Right lung (tissue), 5 donors: ENCODE data around the gene TNFRSF8. TPM values are rescaled to one million over a fixed set of nuclear protein-coding genes. Genes with fewer than 3 reads are reported as not detected.

Source experiments
- DNase-seq, 2 donors: peaks; one replicate each; pipeline ENCODE4 v3.0.0-alpha.2; 2013
- polyA plus RNA-seq, 5 donors: library from polyadenylated mRNA; unstranded; fragments of 120-200 nt; gene quantifications; one replicate each; pipeline versions ENCODE4 v1.2.1 to v1.2.3, GENCODE V29; 2013; ENCODE audit warnings: inconsistent platforms in 1 of 5, low replicate concordance in 1 of 5; ENCODE audit not compliant: insufficient read length in 5 of 5, insufficient read depth in 1 of 5

The TNFRSF8 gene
- polyA plus RNA-seq, 5 donors, result 0.15 to 0.35 (median 0.19) TPM

DNA sequence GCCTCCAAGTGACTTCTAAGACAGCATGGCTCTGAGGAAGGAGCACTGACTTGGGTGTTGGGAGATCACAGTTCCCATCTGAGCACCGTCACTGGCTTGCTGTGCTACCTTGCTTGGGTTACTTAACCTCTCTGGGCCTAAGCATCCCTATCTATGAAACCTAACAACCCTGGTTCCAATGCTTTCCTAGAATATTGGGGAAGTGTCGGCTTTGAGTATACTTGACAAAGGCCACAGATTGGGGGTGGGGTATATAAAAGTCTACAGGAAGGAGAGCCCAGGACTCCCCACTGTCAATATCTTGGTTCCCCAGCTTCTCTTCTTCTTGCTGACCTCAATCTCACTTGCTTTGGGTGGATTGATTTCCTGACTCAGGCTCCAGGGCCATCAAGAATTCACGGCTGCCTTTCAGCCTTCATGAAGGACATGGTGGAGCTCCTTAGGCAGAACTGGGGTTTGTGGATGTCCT, 110.0 kb downstream of the TNFRSF8 start:
- no peak for DNase-seq

GRCh38 chr1:12173631-12174121, 110.6 kb downstream of the TNFRSF8 start:
- DNase-seq, result no peak

DNA sequence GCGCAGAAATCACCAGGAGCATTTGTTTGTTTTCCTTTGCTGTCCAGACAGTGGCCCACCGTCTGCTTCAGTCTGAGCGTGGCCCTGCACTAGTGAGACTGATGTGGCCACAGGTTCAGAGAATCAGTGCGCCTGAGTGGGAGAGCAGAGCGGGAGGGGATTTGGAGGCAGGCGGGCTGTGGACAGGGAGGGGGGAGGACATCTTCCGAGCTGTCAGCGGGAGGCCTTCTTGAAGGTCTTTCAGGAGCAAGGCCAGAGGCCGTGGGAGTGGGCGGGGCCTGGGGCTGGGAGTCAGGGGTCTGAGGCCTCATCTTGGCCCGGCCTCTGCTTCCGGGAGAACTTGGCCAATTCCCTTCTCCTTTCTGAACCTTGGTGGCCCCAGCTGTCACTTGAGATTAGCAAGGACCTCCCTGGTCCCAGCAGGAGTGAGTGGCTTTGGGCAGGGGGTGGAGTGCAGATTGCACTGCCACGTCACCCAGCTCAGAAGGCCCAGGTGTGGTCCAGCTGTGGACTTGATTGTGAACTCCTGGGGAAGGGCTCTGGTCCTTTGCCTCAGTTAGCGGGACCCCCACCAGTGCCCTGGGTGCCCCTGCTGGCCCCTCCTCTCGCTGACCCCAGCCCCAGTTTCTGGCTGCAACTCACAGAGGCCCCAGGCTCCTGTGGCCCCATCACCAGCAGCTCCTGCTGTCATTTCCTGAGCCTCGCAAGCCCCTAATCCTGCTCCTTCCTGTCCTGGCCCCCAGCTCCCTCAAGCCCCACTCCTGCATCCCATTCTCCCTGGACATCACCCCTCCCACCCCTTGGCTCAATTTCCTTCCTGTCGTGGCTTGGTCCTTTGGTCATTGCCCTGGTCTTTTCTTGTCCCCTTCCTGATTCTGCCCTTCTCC, 112.1 kb downstream of the TNFRSF8 start:
- DNase-seq, result no peak

DNA sequence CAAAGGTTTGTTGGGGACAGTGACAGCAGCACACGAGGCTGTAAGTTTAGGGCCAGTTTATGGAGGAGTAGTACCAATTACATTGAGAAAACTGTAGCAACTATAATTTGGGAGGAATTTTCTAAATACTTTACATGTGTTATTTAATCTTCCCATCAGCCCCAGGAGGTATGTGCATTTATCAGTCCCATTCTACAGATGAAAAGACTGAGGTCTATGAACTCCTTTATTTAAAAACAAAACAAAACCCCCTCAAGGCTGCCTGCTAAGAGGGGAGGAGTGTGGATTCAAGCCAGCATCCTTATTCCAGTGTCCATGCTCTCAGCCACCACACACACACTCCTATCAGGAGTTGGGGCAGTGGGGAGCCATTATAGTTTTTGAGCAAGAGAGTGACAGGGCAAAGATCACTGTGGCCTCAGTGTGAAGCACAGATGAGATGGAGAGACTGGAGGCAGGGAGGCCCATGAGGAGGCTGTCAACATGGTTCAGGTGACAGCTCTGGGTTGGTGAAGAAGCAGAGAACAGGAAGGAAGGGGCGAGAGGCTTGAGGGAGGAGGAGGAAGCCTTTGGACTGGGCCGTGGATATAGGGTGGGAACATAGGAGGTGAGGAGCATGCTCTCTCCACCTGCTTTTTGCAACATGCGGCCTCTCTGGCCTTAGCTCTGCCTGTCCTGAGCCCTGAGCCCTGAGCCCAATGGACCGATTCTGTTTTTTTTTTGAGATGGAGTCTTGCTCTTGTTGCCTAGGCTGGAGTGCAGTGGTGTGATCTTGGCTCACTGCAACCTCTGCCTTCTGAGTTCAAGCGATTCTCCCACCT, 113.4 kb downstream of the TNFRSF8 start:
- no peak for DNase-seq

DNA sequence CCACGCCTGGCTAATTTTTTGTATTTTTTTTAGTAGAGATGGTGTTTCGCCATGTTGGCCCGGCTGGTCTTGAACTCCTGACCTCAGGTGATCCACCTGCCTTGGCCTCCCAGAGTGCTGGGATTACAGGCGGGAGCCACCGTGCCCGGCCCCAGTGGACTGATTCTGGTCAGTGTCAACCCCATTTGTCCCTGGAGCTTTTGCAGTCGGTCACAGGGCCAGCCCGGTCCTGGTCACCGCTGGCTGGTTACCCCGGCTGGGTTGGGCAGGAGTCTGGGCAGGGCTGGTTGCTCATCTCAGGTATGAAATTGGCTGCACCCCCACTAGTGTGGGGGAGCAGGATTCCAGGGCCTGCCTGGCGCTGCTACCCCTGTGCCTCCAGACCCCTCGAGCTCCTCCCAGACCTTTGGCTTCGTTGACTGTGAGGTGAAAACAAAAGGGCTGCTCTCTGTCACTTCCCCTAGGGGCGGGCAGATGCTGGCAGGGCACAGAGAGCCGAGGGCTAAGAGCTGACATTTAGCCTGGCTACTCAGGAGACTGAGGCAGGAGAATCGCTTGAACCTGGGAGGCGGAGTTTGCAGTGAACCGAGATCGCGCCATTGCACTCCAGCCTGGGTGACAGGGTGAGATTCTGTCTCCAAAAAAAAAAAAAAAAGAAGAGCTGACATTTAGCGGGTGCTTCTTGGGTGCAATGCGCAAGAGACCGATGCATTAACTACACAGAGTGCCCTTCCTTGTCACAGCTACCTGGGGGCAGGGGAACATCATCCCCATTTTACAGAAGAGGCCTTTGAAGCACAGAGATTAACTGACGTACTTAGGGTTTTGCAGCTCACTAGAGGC, 114.3 kb downstream of the TNFRSF8 start:
- DNase-seq, result no peak

DNA sequence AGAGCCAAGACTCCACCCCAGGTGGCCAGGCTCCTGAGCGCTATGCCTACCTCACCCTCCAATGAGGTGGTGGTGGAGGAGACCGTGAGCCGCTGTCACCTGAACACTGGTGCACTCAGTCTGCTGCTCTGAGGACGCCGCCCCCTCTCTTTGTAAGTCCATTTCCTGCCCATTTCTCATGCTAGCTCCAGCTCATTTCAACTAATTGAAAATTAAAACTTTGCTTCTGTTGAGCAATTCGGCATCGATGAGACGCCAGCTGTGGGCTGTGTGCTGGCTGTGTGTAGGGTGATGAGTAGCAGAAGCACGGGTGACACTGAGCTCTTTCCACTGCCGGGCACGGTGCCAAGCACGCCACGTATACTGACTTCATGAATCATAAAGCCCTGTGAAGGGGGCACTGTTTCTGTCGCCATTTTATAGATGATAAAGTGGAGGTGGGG, 114.9 kb downstream of the TNFRSF8 start:
- peak in 1 of 2 donors; percentile 64 for DNase-seq

DNA sequence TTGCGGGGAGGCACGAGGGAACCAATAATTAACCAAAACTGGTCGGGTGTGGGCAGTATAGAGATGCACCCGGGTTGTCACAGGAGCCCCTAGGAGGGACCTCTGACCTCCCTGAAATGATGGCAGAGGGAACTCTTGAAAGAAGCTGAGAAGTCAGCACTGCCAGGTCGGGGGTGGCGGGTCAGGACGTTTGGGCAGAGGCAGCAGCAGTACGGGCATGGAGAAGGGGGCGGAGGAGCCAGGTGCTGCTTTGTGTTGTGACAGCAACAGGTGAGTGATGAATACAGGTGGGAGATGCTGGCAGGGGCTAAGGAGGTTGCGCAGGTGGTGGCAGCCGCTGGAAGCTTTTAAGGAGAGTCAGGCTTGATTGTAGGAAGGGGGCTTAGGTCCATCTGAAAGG, 115.4 kb downstream of the TNFRSF8 start:
- no peak for DNase-seq

DNA sequence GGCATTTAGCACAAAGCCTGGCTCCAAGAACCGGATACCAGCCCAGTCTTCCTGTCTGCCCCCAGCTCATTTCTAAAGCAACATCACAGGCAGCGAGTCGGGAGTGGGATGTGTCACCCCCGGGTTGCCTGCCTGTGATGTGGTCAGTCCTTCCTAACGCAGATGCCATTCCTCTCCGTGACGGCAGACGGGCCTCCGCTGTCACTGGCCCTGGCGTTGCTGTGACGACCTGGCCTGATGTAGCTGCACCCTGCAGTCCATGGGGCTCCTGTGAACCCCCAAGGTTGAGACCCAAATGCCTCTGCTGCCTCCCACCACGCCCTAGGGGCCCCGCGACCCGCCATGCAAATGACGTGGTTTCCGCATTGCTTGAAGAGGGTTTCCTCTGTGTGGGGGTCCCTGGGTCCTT, 116.0 kb downstream of the TNFRSF8 start:
- no peak for DNase-seq

GRCh38 chr1:12179676-12180075, 116.6 kb downstream of the TNFRSF8 start:
- DNase-seq, result no peak

- DNase-seq, result no peak
Measured at GRCh38 chr1:12180315-12180714, 117.2 kb downstream of the TNFRSF8 start.

GRCh38 chr1:12180903-12181302, 117.8 kb downstream of the TNFRSF8 start:
- DNase-seq, result no peak

DNA sequence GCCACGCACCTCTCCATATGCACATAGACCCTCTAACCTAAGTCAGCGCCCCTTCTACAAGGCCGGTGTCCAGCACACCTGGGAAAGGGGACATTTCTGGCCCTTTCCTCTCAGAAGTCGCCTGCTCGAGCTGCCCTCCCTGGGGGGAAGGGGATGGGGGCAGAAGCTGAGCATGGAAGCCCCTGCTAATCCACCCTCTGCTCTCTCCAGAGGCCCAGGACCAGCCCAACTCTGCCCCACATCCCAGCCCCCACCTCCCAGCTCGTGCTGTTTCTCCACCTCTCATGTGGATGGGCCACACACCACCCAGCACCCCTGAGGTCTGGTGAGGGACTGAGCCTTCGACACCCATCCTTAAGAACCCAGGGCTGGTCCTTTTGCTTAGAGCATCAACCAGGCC, 118.5 kb downstream of the TNFRSF8 start:
- DNase-seq, result no peak

DNA sequence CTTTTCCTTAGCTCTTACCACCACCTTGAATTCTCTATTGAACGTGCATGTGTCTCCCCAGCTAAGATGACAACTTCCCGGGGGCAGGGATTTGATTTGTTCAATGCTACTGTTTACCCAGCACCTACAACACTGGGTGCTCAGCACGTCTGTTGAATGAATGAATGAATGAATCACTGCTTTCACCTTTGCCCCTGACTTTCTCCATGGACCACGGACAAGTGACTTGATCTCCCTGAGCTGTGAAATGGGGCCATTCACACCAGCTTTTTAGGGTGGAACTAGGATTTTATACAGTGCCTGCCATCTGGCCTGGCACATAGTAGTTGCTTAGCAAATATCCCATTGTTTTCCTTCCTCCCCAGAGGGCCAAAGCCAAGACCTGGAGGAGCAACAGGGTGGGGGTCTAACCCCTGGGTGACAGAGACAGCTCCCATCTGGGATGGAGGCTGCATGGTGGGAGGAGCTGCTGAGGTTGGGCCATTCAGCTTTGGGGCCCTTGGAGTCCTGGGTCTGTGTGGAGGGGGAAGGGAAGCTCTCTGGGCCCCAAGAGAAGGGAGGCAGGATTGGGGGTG, 119.4 kb downstream of the TNFRSF8 start:
- DNase-seq, result no peak

GRCh38 chr1:12183095-12183794, 120.1 kb downstream of the TNFRSF8 start:
- no peak for DNase-seq

DNA sequence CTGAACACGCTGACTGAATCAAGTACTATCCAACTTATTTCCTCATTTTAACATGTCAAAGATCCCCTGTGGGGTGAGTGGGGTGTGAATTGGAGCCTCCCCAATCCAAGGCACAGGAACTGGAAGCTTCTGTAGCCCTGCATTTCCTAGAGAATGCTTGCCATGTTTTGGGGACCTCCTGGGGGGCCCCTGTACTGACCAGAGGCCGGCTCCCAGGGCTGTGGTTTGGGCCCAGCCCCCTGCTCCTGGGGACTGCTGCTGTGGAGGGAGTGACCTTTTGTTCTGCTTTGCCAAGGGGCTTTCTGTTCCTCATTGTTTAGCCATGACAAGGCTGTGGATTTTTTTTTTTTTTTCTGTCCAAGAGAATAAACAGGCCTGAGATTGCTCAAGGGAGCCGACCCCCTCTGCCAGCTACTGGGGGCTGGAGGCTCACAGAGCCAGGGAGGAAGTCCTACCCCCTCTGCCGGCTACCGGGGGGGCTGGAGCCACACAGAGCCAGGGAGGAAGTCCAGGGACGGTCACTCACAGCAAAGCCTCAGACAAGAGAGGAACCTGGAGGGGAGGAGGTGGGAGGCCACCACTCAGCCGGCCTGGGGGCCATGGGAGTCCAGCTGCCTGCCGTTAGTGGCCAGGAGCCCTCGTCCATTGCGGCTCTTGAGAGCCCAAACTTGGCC, 121.0 kb downstream of the TNFRSF8 start:
- peak; percentile 89 to 90 for DNase-seq

GRCh38 chr1:12185036-12185917, 122.2 kb downstream of the TNFRSF8 start:
- DNase-seq, result no peak

DNA sequence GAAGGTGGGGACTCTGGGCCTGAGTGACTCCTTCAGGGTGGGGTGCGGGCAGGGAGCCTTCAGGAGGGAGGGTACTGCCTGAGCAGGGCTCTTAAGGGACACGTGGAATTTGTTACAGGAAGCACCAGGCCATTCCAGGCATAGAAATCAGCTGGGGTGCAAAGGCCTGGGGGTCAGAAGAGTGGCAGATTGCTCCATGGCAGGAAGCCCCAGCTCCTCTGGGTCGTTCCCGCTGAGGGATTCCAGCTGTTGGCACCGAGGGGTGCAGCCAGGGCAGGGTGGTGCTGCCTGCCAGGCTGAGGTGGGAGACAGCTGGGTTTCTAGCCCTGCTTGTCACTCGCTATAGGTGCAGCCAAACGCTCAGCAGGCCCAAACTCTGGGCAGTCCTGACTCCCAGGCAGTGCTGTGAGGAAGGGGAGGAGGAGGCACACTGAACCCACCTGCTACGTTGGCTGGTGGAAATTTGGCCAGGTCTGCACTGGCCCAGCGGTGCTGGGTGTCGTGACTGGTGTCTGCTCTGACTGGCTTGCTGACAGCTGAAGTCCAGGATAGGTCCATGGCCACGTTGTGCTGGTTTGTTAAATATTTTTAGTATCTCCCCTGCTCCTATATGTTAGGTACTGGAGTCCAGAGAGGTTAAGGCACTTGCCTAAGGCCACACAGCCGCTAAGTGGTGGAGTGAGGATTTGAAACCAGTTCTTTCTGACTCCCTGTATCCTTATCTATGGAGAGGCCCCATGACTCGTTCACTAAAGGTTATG, 123.0 kb downstream of the TNFRSF8 start:
- no peak for DNase-seq

DNA sequence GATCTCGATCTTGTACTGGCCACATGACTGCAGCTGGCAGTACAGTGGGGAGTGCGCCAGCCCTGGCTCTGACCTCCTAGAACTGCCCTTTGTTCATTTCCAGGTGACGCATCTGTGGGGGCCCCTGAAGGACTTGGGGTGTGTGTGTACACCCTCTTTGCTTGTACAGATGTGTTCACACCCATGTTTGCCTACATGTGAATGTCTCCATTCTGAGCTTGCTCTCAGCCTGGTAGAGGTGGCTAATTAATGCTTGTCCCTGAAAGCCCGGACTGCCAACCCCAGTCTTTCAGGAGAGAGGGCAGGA, 123.5 kb downstream of the TNFRSF8 start:
- DNase-seq, result no peak
